ENCODE data around the gene ATRNL1.

DNA sequence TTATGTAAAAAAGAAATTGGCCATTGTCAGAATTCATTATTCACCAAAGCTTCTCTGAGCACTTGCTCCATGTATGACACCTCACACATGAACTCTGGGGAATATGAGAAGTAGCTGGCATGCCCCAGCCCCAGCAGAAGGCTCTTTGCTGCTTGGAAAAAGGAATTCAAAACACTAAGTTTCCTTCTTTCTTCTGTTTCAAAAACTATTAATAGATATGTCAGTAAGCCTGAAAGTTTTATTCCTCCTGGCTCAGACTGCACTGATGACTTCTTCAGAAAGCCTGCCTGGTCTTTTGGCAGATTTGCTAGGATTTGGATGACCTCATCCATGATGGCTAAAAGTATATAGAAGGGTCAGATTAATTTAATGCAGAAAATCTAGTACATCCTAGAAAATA lies 668.9 kb downstream of the ATRNL1 start:
- TF ChIP-seq FOXK1 (CRISPR knock-in tag; IDR thresholded peaks at IDR 0.05) (no peak), CTCF (IDR thresholded peaks at IDR 0.05) (no peak)
